Measurements from ENCODE around the gene PANX2.

The PANX2 gene

GRCh38 chr22:50170453-50171318 lies at the start of gene PANX2:
Gene PANX2, plus strand, starts transcription at chr22:50170731. Its CDS starts 0 bp downstream, at chr22:50170731.
- H3K4me3 ChIP-seq (replicated peaks; ENCODE audit: low read depth, low read length), result peak within 1 kb of the TSS; percentile 56
- TF ChIP-seq, protein P1, sequence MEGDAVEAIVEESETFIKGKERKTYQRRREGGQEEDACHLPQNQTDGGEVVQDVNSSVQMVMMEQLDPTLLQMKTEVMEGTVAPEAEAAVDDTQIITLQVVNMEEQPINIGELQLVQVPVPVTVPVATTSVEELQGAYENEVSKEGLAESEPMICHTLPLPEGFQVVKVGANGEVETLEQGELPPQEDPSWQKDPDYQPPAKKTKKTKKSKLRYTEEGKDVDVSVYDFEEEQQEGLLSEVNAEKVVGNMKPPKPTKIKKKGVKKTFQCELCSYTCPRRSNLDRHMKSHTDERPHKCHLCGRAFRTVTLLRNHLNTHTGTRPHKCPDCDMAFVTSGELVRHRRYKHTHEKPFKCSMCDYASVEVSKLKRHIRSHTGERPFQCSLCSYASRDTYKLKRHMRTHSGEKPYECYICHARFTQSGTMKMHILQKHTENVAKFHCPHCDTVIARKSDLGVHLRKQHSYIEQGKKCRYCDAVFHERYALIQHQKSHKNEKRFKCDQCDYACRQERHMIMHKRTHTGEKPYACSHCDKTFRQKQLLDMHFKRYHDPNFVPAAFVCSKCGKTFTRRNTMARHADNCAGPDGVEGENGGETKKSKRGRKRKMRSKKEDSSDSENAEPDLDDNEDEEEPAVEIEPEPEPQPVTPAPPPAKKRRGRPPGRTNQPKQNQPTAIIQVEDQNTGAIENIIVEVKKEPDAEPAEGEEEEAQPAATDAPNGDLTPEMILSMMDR (IDR thresholded peaks at IDR 0.05; ENCODE audit: low read length, missing control alignments), result no peak
- DNase-seq (ENCODE audit: low read depth), result peak; percentile 24

GRCh38 chr22:50121202-50121740 lies 49.3 kb upstream of the PANX2 start:
- DNase-seq (ENCODE audit: low read depth), result no peak
- TF ChIP-seq, protein P1 (IDR thresholded peaks at IDR 0.05; ENCODE audit: low read length, missing control alignments), result no peak
- H3K4me3 ChIP-seq (replicated peaks; ENCODE audit: low read depth, low read length), result no peak overlapping the region

DNA sequence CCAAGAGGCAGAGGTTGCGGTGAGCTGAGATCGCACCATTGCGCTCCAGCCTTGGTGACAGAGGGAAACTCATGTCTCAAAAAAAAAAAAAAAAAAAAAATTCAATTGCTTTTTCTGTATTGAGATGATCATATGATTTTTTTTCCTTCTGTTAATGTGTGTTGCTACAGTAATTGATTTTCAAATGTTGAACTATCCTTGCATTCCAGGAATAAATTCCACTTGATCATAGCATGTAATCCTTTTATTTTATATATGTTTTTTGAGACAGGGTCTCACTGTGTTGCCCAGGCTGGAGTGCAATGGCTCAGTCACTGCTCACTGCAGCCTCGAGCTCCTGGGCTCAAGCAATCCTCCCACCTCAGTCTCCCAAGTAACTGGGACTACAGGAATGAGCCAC lies 47.4 kb upstream of the PANX2 start:
- DNase-seq (ENCODE audit: low read depth), result no peak
- no peak overlapping the region for H3K4me3 ChIP-seq (replicated peaks; ENCODE audit: low read depth, low read length)
- TF ChIP-seq, protein P1 (IDR thresholded peaks at IDR 0.05; ENCODE audit: low read length, missing control alignments), result no peak

- no peak overlapping the region for H3K4me3 ChIP-seq (replicated peaks; ENCODE audit: low read depth, low read length)
- TF ChIP-seq, protein P1 (IDR thresholded peaks at IDR 0.05; ENCODE audit: low read length, missing control alignments), result no peak
- DNase-seq (ENCODE audit: low read depth), result no peak
These were observed 45.5 kb upstream of the PANX2 start for GRCh38 chr22:50125029-50125428.

GRCh38 chr22:50129121-50129736 lies 41.3 kb upstream of the PANX2 start:
- TF ChIP-seq, protein P1 (IDR thresholded peaks at IDR 0.05; ENCODE audit: low read length, missing control alignments), result no peak
- DNase-seq (ENCODE audit: low read depth), result no peak
- H3K4me3 ChIP-seq (replicated peaks; ENCODE audit: low read depth, low read length), result no peak overlapping the region

GRCh38 chr22:50131894-50132293 lies 38.6 kb upstream of the PANX2 start:
- TF ChIP-seq, protein P1 (IDR thresholded peaks at IDR 0.05; ENCODE audit: low read length, missing control alignments), result no peak
- no peak overlapping the region for H3K4me3 ChIP-seq (replicated peaks; ENCODE audit: low read depth, low read length)
- DNase-seq (ENCODE audit: low read depth), result no peak
